ENCODE data around the gene ABHD14A. TPM values are rescaled to one million over a fixed set of nuclear protein-coding genes. Genes with fewer than 3 reads are reported as not detected.

Gene ABHD14A
- polyA plus RNA-seq, 1 donor (not counting 4 experiments of a cell fraction or from before 2014, with no cell fraction given) = 6.9 TPM

GRCh38 chr3:51998774-51999173, 23.9 kb downstream of the ABHD14A start:
- Histone ChIP-seq H3K27me3 (ENCODE audit: control insufficient read depth, extremely low read depth, insufficient read depth, low read length) (no peaks in the 10 kb centered on the region), H3K4me2 (ENCODE audit: control insufficient read depth, extremely low read depth, insufficient read depth, low read depth, low read length) (no peak overlapping the region), H3K79me2 (ENCODE audit: control insufficient read depth, insufficient read depth, low read length) (peaks cover 19% of the 10 kb centered on the region), H3K4me1 (ENCODE audit: control insufficient read depth, extremely low read depth, insufficient read depth, low read length) (peaks cover 24% of the 10 kb centered on the region), H3K36me3 (ENCODE audit: control insufficient read depth in 2 of 2, extremely low read depth in 1 of 2, insufficient read depth in 2 of 2, low read length in 2 of 2) (peaks cover 12 to 15% of the 10 kb centered on the region in 2 experiments), H3K9me3 (ENCODE audit: control insufficient read depth, low read depth, low read length) (no peaks in the 10 kb centered on the region), H3K9me1 (ENCODE audit: control insufficient read depth, extremely low read depth, insufficient read depth, low read length) (no peaks in the 10 kb centered on the region), H3K27ac (ENCODE audit: control insufficient read depth, insufficient read depth, low read length) (no peak overlapping the region), H2AFZ (ENCODE audit: control insufficient read depth, low read length) (no peak overlapping the region), H3K4me3 (ENCODE audit: control insufficient read depth in 2 of 3, extremely low read depth in 1 of 3, insufficient read depth in 2 of 3, low read depth in 1 of 3, low read length in 3 of 3) (no peak overlapping the region), H3K9ac (ENCODE audit: control insufficient read depth, extremely low read depth, insufficient read depth, low read length) (no peak overlapping the region), H4K20me1 (ENCODE audit: control insufficient read depth, extremely low read depth, insufficient read depth, low read length) (peaks cover 4% of the 10 kb centered on the region)
- dilution Hi-C loops (cut with MboI; ENCODE audit: extremely low pct_ligation_motif_present, low sequenced_read_pairs) = no loop called here
- no peak for FAIRE-seq
- no peak for DNase-seq (ENCODE audit: low read depth, low spot score)
- no peak for TF ChIP-seq CTCF (optimal IDR thresholded peaks at IDR 0.05 in 1 of 3, IDR thresholded peaks at IDR 0.05 in 1 of 3, conservative IDR thresholded peaks at IDR 0.05 in 1 of 3; ENCODE audit: extremely low read depth in 1 of 3, insufficient read depth in 2 of 3, low read length in 3 of 3)
- no peak for TF ChIP-seq EZH2 (IDR thresholded peaks at IDR 0.05; ENCODE audit: low read length)

GRCh38 chr3:51999846-52000245, 25.0 kb downstream of the ABHD14A start:
- Histone ChIP-seq H3K27me3 (ENCODE audit: control insufficient read depth, extremely low read depth, insufficient read depth, low read length) (no peaks in the 10 kb centered on the region), H3K9me1 (ENCODE audit: control insufficient read depth, extremely low read depth, insufficient read depth, low read length) (no peaks in the 10 kb centered on the region), H3K9ac (ENCODE audit: control insufficient read depth, extremely low read depth, insufficient read depth, low read length) (no peak overlapping the region), H3K9me3 (ENCODE audit: control insufficient read depth, low read depth, low read length) (no peaks in the 10 kb centered on the region), H3K4me3 (ENCODE audit: control insufficient read depth in 2 of 3, extremely low read depth in 1 of 3, insufficient read depth in 2 of 3, low read depth in 1 of 3, low read length in 3 of 3) (no peak overlapping the region), H4K20me1 (ENCODE audit: control insufficient read depth, extremely low read depth, insufficient read depth, low read length) (no peaks in the 10 kb centered on the region), H3K79me2 (ENCODE audit: control insufficient read depth, insufficient read depth, low read length) (peaks cover 9% of the 10 kb centered on the region), H3K4me1 (ENCODE audit: control insufficient read depth, extremely low read depth, insufficient read depth, low read length) (peaks cover 19% of the 10 kb centered on the region), H2AFZ (ENCODE audit: control insufficient read depth, low read length) (no peak overlapping the region), H3K27ac (ENCODE audit: control insufficient read depth, insufficient read depth, low read length) (no peak overlapping the region), H3K36me3 (ENCODE audit: control insufficient read depth in 2 of 2, extremely low read depth in 1 of 2, insufficient read depth in 2 of 2, low read length in 2 of 2) (peaks cover 2 to 6% of the 10 kb centered on the region in 2 experiments), H3K4me2 (ENCODE audit: control insufficient read depth, extremely low read depth, insufficient read depth, low read depth, low read length) (no peak overlapping the region)
- TF ChIP-seq CTCF (optimal IDR thresholded peaks at IDR 0.05 in 1 of 3, IDR thresholded peaks at IDR 0.05 in 1 of 3, conservative IDR thresholded peaks at IDR 0.05 in 1 of 3; ENCODE audit: extremely low read depth in 1 of 3, insufficient read depth in 2 of 3, low read length in 3 of 3) = no peak
- no peak for TF ChIP-seq EZH2 (IDR thresholded peaks at IDR 0.05; ENCODE audit: low read length)
- dilution Hi-C loops (cut with MboI; ENCODE audit: extremely low pct_ligation_motif_present, low sequenced_read_pairs) = no loop called here
- FAIRE-seq (no peak), DNase-seq (ENCODE audit: low read depth, low spot score) (no peak)

Measured in keratinocyte (primary cell).